WTC11 (cell line): Measurements from ENCODE around the gene ITPRID1. TPM values are rescaled to one million over a fixed set of nuclear protein-coding genes. Genes with fewer than 3 reads are reported as not detected.

Experiments
- ATAC-seq: fragments of 200-7000 bp; cut with Tn5 transposase; 2 replicates; pipeline ENCODE4 v1.10.0; 2021; ENCODE audit warnings: mild to moderate bottlenecking, moderate library complexity
- CTCF ChIA-PET: fragments of 300-600 bp; sonication (Branson Sonifier 250); formaldehyde crosslinking; loops from one replicate; lab custom pipeline; 2021; ENCODE audit warnings: antibody characterized with exemption; lab: Charles Lee
- POLR2A ChIA-PET: fragments of 350-600 bp; sonication (Branson Sonifier 250); formaldehyde crosslinking; loops from one replicate; lab custom pipeline; 2021; ENCODE audit warnings: antibody characterized with exemption; lab: Charles Lee
- DNase-seq: peaks from one replicate; pipeline ENCODE4 v3.0.0; 2021; ENCODE audit warnings: low spot score
- H3K27ac Mint-ChIP-seq: 2 replicates; pipeline ENCODE4 v1.8.0; 2021; ENCODE audit warnings: mixed read lengths
- H3K27me3 Mint-ChIP-seq: 2 replicates; pipeline ENCODE4 v1.8.0; 2021; ENCODE audit warnings: low read depth, mild to moderate bottlenecking, moderate library complexity, mixed read lengths
- H3K36me3 Mint-ChIP-seq: 2 replicates; pipeline ENCODE4 v1.8.0; 2021; ENCODE audit warnings: mixed read lengths
- H3K4me1 Mint-ChIP-seq: 2 replicates; pipeline ENCODE4 v1.8.0; 2022; ENCODE audit warnings: mixed read lengths
- H3K4me3 Mint-ChIP-seq: 2 replicates; pipeline ENCODE4 v1.8.0; 2021; ENCODE audit warnings: mild to moderate bottlenecking, moderate library complexity, mixed read lengths
- H3K9me3 Mint-ChIP-seq: 2 replicates; pipeline ENCODE4 v1.8.0; 2021; ENCODE audit warnings: mixed read lengths
- AR ChIP-seq: fragments of 250-450 bp; sonication (Bioruptor Pico); IDR thresholded peaks from 2 replicates; pipeline ENCODE4 v1.9.0; 2021; ENCODE audit warnings: mild to moderate bottlenecking
- ATF1 ChIP-seq: sonication (generic); formaldehyde crosslinking; IDR thresholded peaks from 2 replicates; pipeline ENCODE4 v1.8.1; 2023; ENCODE audit warnings: mild to moderate bottlenecking, moderate library complexity, missing genetic modification reagents
- ATF3 ChIP-seq: sonication (generic); formaldehyde crosslinking; conservative IDR thresholded peaks from 2 replicates; pipeline ENCODE4 v1.8.1; 2022; ENCODE audit warnings: mild to moderate bottlenecking, missing genetic modification reagents
- E2F4 ChIP-seq: sonication (generic); formaldehyde crosslinking; IDR thresholded peaks from 2 replicates; pipeline ENCODE4 v1.8.1; 2022; ENCODE audit warnings: low read depth, mild to moderate bottlenecking, moderate library complexity, missing genetic modification reagents, borderline replicate concordance
- E2F5 ChIP-seq: sonication (generic); formaldehyde crosslinking; IDR thresholded peaks from 2 replicates; pipeline ENCODE4 v1.8.1; 2022; ENCODE audit warnings: mild to moderate bottlenecking, moderate library complexity, missing genetic modification reagents
- ELF4 ChIP-seq: sonication (generic); formaldehyde crosslinking; IDR thresholded peaks from 2 replicates; pipeline ENCODE4 v1.8.1; 2022; ENCODE audit warnings: low read depth, mild to moderate bottlenecking, moderate library complexity, missing genetic modification reagents
- MAX ChIP-seq: sonication (generic); formaldehyde crosslinking; IDR thresholded peaks from 2 replicates; pipeline ENCODE4 v1.8.0; 2022; ENCODE audit warnings: mild to moderate bottlenecking, missing genetic modification reagents
- PREB ChIP-seq: sonication (generic); formaldehyde crosslinking; IDR thresholded peaks from 2 replicates; pipeline ENCODE4 v1.8.1; 2022; ENCODE audit warnings: mild to moderate bottlenecking, missing genetic modification reagents, moderate library complexity, borderline replicate concordance
- SMAD4 ChIP-seq: sonication (generic); formaldehyde crosslinking; IDR thresholded peaks from 2 replicates; pipeline ENCODE4 v1.8.0; 2022; ENCODE audit warnings: mild to moderate bottlenecking, missing genetic modification reagents
- TCF7 ChIP-seq: sonication (generic); formaldehyde crosslinking; IDR thresholded peaks from 2 replicates; pipeline ENCODE4 v1.8.0; 2022; ENCODE audit warnings: mild to moderate bottlenecking, low read depth, missing genetic modification reagents, moderate library complexity
- TP53 ChIP-seq: sonication (generic); formaldehyde crosslinking; IDR thresholded peaks from 2 replicates; pipeline ENCODE4 v1.8.1; 2023; ENCODE audit warnings: mild to moderate bottlenecking, missing genetic modification reagents
- ZNF138 ChIP-seq: sonication (generic); formaldehyde crosslinking; conservative IDR thresholded peaks from 2 replicates; pipeline ENCODE4 v1.8.1; 2022; ENCODE audit warnings: mild to moderate bottlenecking, moderate library complexity, missing genetic modification reagents
- ZNF219 ChIP-seq: sonication (generic); formaldehyde crosslinking; IDR thresholded peaks from 2 replicates; pipeline ENCODE4 v1.8.0; 2023; ENCODE audit warnings: missing genetic modification reagents, mild to moderate bottlenecking, borderline replicate concordance
- ZNF416 ChIP-seq: fragments of 250-450 bp; sonication (Bioruptor Pico); IDR thresholded peaks from 2 replicates; pipeline ENCODE4 v1.9.0; 2021; ENCODE audit warnings: mild to moderate bottlenecking, inconsistent platforms
- ZNF512 ChIP-seq: sonication (generic); formaldehyde crosslinking; IDR thresholded peaks from 2 replicates; pipeline ENCODE4 v1.8.1; 2022; ENCODE audit warnings: missing genetic modification reagents, borderline replicate concordance
- total RNA-seq: library from RNA; stranded (reverse); gene quantifications from 3 replicates; pipeline ENCODE4 v1.2.3, GENCODE V29; 2021
- TF ChIP-seq, protein P1 (sequence below): sonication (generic); formaldehyde crosslinking; IDR thresholded peaks from 2 replicates; pipeline ENCODE4 v1.8.0; 2023; ENCODE audit warnings: mild to moderate bottlenecking, missing genetic modification reagents
- TF ChIP-seq, protein P2 (sequence below): sonication (generic); formaldehyde crosslinking; IDR thresholded peaks from 2 replicates; pipeline ENCODE4 v1.8.1; 2023; ENCODE audit warnings: mild to moderate bottlenecking, moderate library complexity, missing genetic modification reagents

Gene ITPRID1
- total RNA-seq, 1 experiment from 2014 or later: 0.98 TPM

DNA sequence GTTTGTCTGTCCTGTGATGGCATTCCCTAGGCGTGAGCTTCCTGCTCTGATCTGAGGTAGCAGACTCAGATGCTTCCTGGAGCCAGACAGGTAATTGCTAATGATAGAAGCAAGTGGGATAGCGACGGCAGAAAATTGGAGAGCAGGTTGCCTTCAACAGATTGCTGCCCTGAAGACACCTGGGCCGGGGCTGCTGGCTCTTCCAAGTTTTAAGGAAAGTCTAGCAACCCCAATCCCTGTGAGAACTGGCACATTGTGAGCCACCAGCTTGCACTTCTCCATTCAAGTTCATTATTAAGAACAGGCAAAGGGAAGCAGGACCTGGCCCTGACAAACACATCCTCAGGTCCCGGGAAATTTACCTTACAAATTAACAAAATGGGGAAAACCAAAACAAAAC, 50.8 kb downstream of the ITPRID1 start:
- Mint-ChIP-seq H3K27me3 (peaks cover 25% of the 10 kb centered on the region), H3K4me3 (no peak overlapping the region), H3K36me3 (no peaks in the 10 kb centered on the region), H3K9me3 (no peaks in the 10 kb centered on the region), H3K27ac (no peak overlapping the region), H3K4me1 (peaks cover 35% of the 10 kb centered on the region)
- ATAC-seq: no peak
- CTCF ChIA-PET: interaction anchor here (0.7 kb wide), 1 partner anchor 122 kb away, joined by 3 read pairs; no protein-coding TSS in a partner anchor
- POLR2A ChIA-PET: no interaction called here
- no peak for DNase-seq
- TF ChIP-seq MAX (CRISPR knock-in tag): no peak

DNA sequence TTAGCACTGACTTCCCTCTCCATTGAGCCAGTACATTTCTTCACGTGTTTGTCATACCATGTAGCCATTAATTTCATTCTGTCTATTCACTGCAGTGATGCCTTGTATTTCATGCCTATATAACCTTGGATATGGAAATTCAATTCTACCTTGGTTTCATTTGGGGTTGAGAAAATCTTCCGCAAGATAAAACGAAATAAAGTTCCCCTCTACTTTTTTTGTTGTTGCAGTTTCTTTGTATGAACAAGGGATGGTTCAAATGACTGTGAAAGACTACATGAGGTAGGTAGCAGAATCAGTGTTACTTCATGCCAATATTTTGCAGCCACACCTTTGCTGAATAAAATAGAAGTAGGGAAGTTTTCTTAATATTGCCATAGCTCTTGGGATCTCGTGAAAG, 55.6 kb downstream of the ITPRID1 start:
- no peak for ATAC-seq
- ChIA-PET POLR2A (no interaction called here), CTCF (interaction anchor here (2.4 kb wide), 1 partner anchor 126 kb away, joined by 6 read pairs; no protein-coding TSS in a partner anchor)
- Mint-ChIP-seq H3K36me3 (no peaks in the 10 kb centered on the region), H3K27me3 (no peaks in the 10 kb centered on the region), H3K27ac (no peak overlapping the region), H3K4me1 (peaks cover 16% of the 10 kb centered on the region), H3K9me3 (no peaks in the 10 kb centered on the region), H3K4me3 (no peak overlapping the region)
- no peak for DNase-seq
- TF ChIP-seq ATF1 (CRISPR knock-in tag) (no peak), ZNF138 (CRISPR knock-in tag) (no peak), MAX (CRISPR knock-in tag) (no peak), ZNF416 (CRISPR knock-in tag) (no peak), E2F5 (CRISPR knock-in tag) (no peak), ZNF219 (no peak), ATF3 (CRISPR knock-in tag) (no peak), ZNF512 (CRISPR knock-in tag) (no peak), ELF4 (no peak), AR (CRISPR knock-in tag) (no peak), PREB (CRISPR knock-in tag) (no peak), TCF7 (no peak), SMAD4 (CRISPR knock-in tag) (no peak), TP53 (CRISPR knock-in tag) (no peak), E2F4 (CRISPR knock-in tag) (no peak)
- TF ChIP-seq, protein P1, sequence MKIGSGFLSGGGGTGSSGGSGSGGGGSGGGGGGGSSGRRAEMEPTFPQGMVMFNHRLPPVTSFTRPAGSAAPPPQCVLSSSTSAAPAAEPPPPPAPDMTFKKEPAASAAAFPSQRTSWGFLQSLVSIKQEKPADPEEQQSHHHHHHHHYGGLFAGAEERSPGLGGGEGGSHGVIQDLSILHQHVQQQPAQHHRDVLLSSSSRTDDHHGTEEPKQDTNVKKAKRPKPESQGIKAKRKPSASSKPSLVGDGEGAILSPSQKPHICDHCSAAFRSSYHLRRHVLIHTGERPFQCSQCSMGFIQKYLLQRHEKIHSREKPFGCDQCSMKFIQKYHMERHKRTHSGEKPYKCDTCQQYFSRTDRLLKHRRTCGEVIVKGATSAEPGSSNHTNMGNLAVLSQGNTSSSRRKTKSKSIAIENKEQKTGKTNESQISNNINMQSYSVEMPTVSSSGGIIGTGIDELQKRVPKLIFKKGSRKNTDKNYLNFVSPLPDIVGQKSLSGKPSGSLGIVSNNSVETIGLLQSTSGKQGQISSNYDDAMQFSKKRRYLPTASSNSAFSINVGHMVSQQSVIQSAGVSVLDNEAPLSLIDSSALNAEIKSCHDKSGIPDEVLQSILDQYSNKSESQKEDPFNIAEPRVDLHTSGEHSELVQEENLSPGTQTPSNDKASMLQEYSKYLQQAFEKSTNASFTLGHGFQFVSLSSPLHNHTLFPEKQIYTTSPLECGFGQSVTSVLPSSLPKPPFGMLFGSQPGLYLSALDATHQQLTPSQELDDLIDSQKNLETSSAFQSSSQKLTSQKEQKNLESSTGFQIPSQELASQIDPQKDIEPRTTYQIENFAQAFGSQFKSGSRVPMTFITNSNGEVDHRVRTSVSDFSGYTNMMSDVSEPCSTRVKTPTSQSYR (CRISPR knock-in tag): no peak
- TF ChIP-seq, protein P2, sequence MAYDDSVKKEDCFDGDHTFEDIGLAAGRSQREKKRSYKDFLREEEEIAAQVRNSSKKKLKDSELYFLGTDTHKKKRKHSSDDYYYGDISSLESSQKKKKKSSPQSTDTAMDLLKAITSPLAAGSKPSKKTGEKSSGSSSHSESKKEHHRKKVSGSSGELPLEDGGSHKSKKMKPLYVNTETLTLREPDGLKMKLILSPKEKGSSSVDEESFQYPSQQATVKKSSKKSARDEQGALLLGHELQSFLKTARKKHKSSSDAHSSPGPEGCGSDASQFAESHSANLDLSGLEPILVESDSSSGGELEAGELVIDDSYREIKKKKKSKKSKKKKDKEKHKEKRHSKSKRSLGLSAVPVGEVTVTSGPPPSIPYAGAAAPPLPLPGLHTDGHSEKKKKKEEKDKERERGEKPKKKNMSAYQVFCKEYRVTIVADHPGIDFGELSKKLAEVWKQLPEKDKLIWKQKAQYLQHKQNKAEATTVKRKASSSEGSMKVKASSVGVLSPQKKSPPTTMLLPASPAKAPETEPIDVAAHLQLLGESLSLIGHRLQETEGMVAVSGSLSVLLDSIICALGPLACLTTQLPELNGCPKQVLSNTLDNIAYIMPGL: no peak
